AG09309 (cell line): ENCODE data around the gene CCNF.

ENCODE experiments used
- DNase-seq: peaks from one replicate; pipeline ENCODE4 v3.0.0-alpha.2; 2010; ENCODE audit warnings: low read depth
- H3K4me3 ChIP-seq: 2 replicates; pipeline ENCODE4 v1.5.1; 2011; ENCODE audit warnings: mild to moderate bottlenecking, low read depth, low read length, moderate library complexity; ENCODE audit not compliant: control insufficient read depth
- CTCF ChIP-seq: IDR thresholded peaks from 2 replicates; pipeline ENCODE4 v1.5.1; 2011; ENCODE audit warnings: mild to moderate bottlenecking, low read depth, low read length, inconsistent platforms; ENCODE audit not compliant: insufficient read depth, control insufficient read depth; ENCODE audit errors: missing control alignments

CCNF gene

GRCh38 chr16:2471653-2472487 lies 42.6 kb downstream of the CCNF start:
- H3K4me3 ChIP-seq, result no peak overlapping the region; the same call in none of the 2 replicates
- no peak for TF ChIP-seq CTCF
- no peak for DNase-seq

- no peak for TF ChIP-seq CTCF
- H3K4me3 ChIP-seq, result no peak overlapping the region
- DNase-seq, result no peak
These were observed 43.2 kb downstream of the CCNF start for GRCh38 chr16:2472488-2472864.

- no peak overlapping the region for H3K4me3 ChIP-seq
- TF ChIP-seq CTCF, result no peak
- DNase-seq, result no peak
These were observed 43.7 kb downstream of the CCNF start for GRCh38 chr16:2472885-2473445.

- peak overlapping the region; percentile 27 for H3K4me3 ChIP-seq
- TF ChIP-seq CTCF, result no peak
- DNase-seq, result no peak
These were observed 44.2 kb downstream of the CCNF start for GRCh38 chr16:2473446-2473926.

GRCh38 chr16:2473999-2474876 lies 45.0 kb downstream of the CCNF start:
- DNase-seq, result no peak
- peak; percentile 14 for TF ChIP-seq CTCF
- H3K4me3 ChIP-seq, result peak overlapping the region; percentile 71

GRCh38 chr16:2474877-2475412 lies 45.7 kb downstream of the CCNF start, which contains the start of gene TBC1D24:
Gene TBC1D24 (plus strand): TSS chr16:2475127. CDS start chr16:2496149, 21,022 bp downstream.
- H3K4me3 ChIP-seq, result peak within 1 kb of the TSS; percentile 71
- TF ChIP-seq CTCF, result no peak
- DNase-seq, result no peak
